Astrocyte (in vitro differentiated cells and primary cell): Measurements from ENCODE around the gene OR2A1.
"Not testable (repeated sequence)": the region's sequence is repeated elsewhere in the genome, so short reads cannot be mapped to it uniquely, and the experiment has no call there.

Experiments
- EZH2 ChIP-seq: IDR thresholded peaks from 2 replicates; pipeline ENCODE4 v1.6.1; 2012; ENCODE audit warnings: mild to moderate bottlenecking, low read length, inconsistent platforms; ENCODE audit not compliant: insufficient read depth
- TF ChIP-seq, protein P1 (sequence below): IDR thresholded peaks from 2 replicates; pipeline ENCODE4 v1.5.1; 2011; ENCODE audit warnings: low read depth, mild to moderate bottlenecking, inconsistent platforms, low read length, moderate library complexity; ENCODE audit not compliant: insufficient read depth

DNA sequence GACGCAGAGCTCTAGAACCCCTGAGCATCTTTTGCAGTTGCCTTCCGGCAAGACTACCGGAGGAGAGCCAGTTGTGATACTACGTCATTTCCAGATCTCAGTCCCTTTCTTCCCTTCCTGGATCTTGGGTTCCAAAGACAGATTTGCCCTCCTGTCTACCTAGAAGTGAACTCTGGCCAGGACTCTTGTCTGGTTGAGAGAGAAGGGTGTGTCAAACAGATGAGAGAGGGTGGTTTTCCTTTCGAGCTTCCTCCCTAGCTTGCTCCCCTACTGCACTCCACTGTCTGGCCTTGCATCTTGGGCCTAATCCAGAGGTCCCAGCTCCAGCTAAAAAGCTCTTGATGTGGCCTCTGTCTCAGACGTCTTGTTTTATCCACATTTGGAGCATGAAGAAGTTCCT, 44.0 kb downstream of the OR2A1 start:
- TF ChIP-seq EZH2, result not testable (repeated sequence)
- TF ChIP-seq, protein P1, sequence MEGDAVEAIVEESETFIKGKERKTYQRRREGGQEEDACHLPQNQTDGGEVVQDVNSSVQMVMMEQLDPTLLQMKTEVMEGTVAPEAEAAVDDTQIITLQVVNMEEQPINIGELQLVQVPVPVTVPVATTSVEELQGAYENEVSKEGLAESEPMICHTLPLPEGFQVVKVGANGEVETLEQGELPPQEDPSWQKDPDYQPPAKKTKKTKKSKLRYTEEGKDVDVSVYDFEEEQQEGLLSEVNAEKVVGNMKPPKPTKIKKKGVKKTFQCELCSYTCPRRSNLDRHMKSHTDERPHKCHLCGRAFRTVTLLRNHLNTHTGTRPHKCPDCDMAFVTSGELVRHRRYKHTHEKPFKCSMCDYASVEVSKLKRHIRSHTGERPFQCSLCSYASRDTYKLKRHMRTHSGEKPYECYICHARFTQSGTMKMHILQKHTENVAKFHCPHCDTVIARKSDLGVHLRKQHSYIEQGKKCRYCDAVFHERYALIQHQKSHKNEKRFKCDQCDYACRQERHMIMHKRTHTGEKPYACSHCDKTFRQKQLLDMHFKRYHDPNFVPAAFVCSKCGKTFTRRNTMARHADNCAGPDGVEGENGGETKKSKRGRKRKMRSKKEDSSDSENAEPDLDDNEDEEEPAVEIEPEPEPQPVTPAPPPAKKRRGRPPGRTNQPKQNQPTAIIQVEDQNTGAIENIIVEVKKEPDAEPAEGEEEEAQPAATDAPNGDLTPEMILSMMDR, result not testable (repeated sequence)
